ENCODE measurements around the gene NOL12. TPM values are rescaled to one million over a fixed set of nuclear protein-coding genes. Genes with fewer than 3 reads are reported as not detected.

The NOL12 gene
- polyA plus RNA-seq, 1 donor from 2014 or later, result 90.0 TPM

- H3K9me2 ChIP-seq (ENCODE audit: insufficient read depth, low read length), result no peaks in the 10 kb centered on the region
- H3K9ac ChIP-seq (ENCODE audit: low read length), result no peak overlapping the region
- H3K36me3 ChIP-seq (ENCODE audit: insufficient read depth, low read length), result no peaks in the 10 kb centered on the region
- TF ChIP-seq CTCF (IDR thresholded peaks at IDR 0.05; ENCODE audit: poor library complexity, severe bottlenecking) (no peak), POLR2AphosphoS5 (IDR thresholded peaks at IDR 0.05) (no peak), REST (IDR thresholded peaks at IDR 0.05; ENCODE audit: borderline replicate concordance) (no peak), RAD21 (conservative IDR thresholded peaks at IDR 0.05) (no peak), EZH2 (IDR thresholded peaks at IDR 0.05; ENCODE audit: borderline replicate concordance, insufficient read depth, low read length, poor library complexity, severe bottlenecking) (no peak), SMC3 (conservative IDR thresholded peaks at IDR 0.05; ENCODE audit: poor library complexity) (no peak), TAF1 (IDR thresholded peaks at IDR 0.05; ENCODE audit: low read depth) (no peak), MXI1 (conservative IDR thresholded peaks at IDR 0.05; ENCODE audit: poor library complexity, severe bottlenecking) (no peak), EP300 (conservative IDR thresholded peaks at IDR 0.05; ENCODE audit: poor library complexity, severe bottlenecking) (no peak)
- no peaks in the 10 kb centered on the region for H4K20me1 ChIP-seq (ENCODE audit: insufficient read depth)
- no peak overlapping the region for H3K4me3 ChIP-seq (ENCODE audit: low read length)
- no peak overlapping the region for H2AFZ ChIP-seq (ENCODE audit: low read depth, low read length)
- no peaks in the 10 kb centered on the region for H3K79me2 ChIP-seq (replicated peaks; ENCODE audit: insufficient read depth, low read length)
- no peaks in the 10 kb centered on the region for H3K9me3 ChIP-seq (ENCODE audit: low read length)
- no peaks in the 10 kb centered on the region for H3K27me3 ChIP-seq (ENCODE audit: insufficient read depth, low read depth, low read length)
- no peak overlapping the region for H3K4me2 ChIP-seq (ENCODE audit: low read length)
- H3K27ac ChIP-seq (ENCODE audit: low read length), result no peak overlapping the region
- no peaks in the 10 kb centered on the region for H3F3A ChIP-seq (ENCODE audit: insufficient read depth, low read length, poor library complexity, severe bottlenecking)
Measured at GRCh38 chr22:37676736-37677492, 9.2 kb upstream of the NOL12 start.

GRCh38 chr22:37677493-37677974 lies 8.6 kb upstream of the NOL12 start:
- Histone ChIP-seq H3K36me3 (ENCODE audit: insufficient read depth, low read length) (no peaks in the 10 kb centered on the region), H3K9ac (ENCODE audit: low read length) (no peak overlapping the region), H3K4me2 (ENCODE audit: low read length) (no peak overlapping the region), H3K9me3 (ENCODE audit: low read length) (no peaks in the 10 kb centered on the region), H3K27me3 (ENCODE audit: insufficient read depth, low read depth, low read length) (no peaks in the 10 kb centered on the region), H3K4me3 (ENCODE audit: low read length) (no peak overlapping the region), H3K27ac (ENCODE audit: low read length) (no peak overlapping the region), H3K79me2 (replicated peaks; ENCODE audit: insufficient read depth, low read length) (no peaks in the 10 kb centered on the region), H2AFZ (ENCODE audit: low read depth, low read length) (no peak overlapping the region), H3K9me2 (ENCODE audit: insufficient read depth, low read length) (no peaks in the 10 kb centered on the region), H3F3A (ENCODE audit: insufficient read depth, low read length, poor library complexity, severe bottlenecking) (no peaks in the 10 kb centered on the region), H4K20me1 (ENCODE audit: insufficient read depth) (no peaks in the 10 kb centered on the region)
- TF ChIP-seq EP300 (conservative IDR thresholded peaks at IDR 0.05; ENCODE audit: poor library complexity, severe bottlenecking) (no peak), POLR2AphosphoS5 (IDR thresholded peaks at IDR 0.05) (no peak)
